Right ventricle myocardium superior (tissue), 1 donor: ENCODE data around the gene DOCK1. TPM values are rescaled to one million over a fixed set of nuclear protein-coding genes. Genes with fewer than 3 reads are reported as not detected.

ENCODE experiments used
- ATAC-seq: fragments of 200-7000 bp; cut with Tn5 transposase; one replicate; pipeline ENCODE4 v1.9.1; 2020; ENCODE audit warnings: mild to moderate bottlenecking; ENCODE audit not compliant: poor library complexity
- DNase-seq: peaks from one replicate; pipeline ENCODE4 v3.0.0-alpha.2; 2020
- intact Hi-C: fragments of 100-400 bp; cut with DNase I; formaldehyde crosslinking; loops from one replicate; pipeline ENCODE4 v1.11.2; 2022
- total RNA-seq: library from RNA; stranded (reverse); fragmentation: NEBNext Ultra II Directional; extraction: Animal tissue kit (Norgen Biotek cat#: 25700); gene quantifications from one replicate; pipeline ENCODE4 v1.2.1, GENCODE V29; 2021
- donor health status: DM: no; HTN: yes; CAD: no; lungs with severe emphysema.

Gene DOCK1
- total RNA-seq, 1 donor from 2014 or later, result 14.3 TPM

DNA sequence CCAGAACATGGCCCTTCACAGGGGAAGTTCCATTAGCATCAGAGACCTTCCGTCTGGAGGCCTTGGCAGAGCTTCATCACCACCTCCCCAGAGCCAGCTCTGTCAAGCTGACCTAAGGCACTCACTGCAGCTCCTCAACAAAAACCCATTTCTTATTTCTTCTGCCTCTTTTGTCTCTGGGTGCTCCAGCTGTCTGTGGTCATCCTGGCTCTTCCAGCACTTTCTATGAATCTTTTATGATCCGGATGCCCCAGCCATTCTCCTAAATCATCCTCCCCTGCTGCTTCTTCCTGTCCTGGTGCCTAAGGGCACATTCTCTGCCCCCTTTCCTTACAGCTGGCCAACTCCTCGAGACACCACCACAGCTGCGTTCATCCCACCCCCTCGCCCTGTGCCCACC is 462.9 kb downstream of the DOCK1 start:
- DNase-seq, result no peak
- no peak for ATAC-seq
- intact Hi-C loops, result no loop called here

- intact Hi-C loops, result no loop called here
- DNase-seq, result no peak
- ATAC-seq, result no peak
Measured at GRCh38 chr10:127368929-127369328, 463.7 kb downstream of the DOCK1 start.

GRCh38 chr10:127370601-127371000 is 465.4 kb downstream of the DOCK1 start:
- DNase-seq (no peak), ATAC-seq (no peak)
- intact Hi-C loops, result no loop called here

GRCh38 chr10:127372361-127372760 is 467.1 kb downstream of the DOCK1 start:
- intact Hi-C loops, result no loop called here
- no peak for ATAC-seq

GRCh38 chr10:127374074-127374680 is 468.9 kb downstream of the DOCK1 start:
- intact Hi-C loops, result no loop called here
- ATAC-seq, result no peak
- no peak for DNase-seq

More at GRCh38 chr10:127372361-127372760, 467.1 kb downstream of the DOCK1 start:
- no peak for DNase-seq

GRCh38 chr10:127374901-127375300 is 469.7 kb downstream of the DOCK1 start:
- intact Hi-C loops, result no loop called here
- no peak for DNase-seq

GRCh38 chr10:127375461-127375860 is 470.2 kb downstream of the DOCK1 start:
- DNase-seq (no peak), ATAC-seq (no peak)
- intact Hi-C loops, result no loop called here

More at GRCh38 chr10:127374901-127375300, 469.7 kb downstream of the DOCK1 start:
- no peak for ATAC-seq

- DNase-seq (no peak), ATAC-seq (no peak)
- intact Hi-C loops, result no loop called here
Measured at GRCh38 chr10:127376071-127376470, 470.8 kb downstream of the DOCK1 start.

- ATAC-seq, result no peak
- intact Hi-C loops, result no loop called here
- no peak for DNase-seq
Measured at GRCh38 chr10:127378628-127379027, 473.4 kb downstream of the DOCK1 start.

- intact Hi-C loops, result no loop called here
- DNase-seq (no peak), ATAC-seq (no peak)
Measured at GRCh38 chr10:127384532-127384931, 479.3 kb downstream of the DOCK1 start.

- ATAC-seq (no peak), DNase-seq (no peak)
Measured at GRCh38 chr10:127385066-127385465, 479.8 kb downstream of the DOCK1 start.

GRCh38 chr10:127386606-127387327 is 481.5 kb downstream of the DOCK1 start:
- DNase-seq (no peak), ATAC-seq (no peak)
- intact Hi-C loops, result no loop called here

More at GRCh38 chr10:127385066-127385465, 479.8 kb downstream of the DOCK1 start:
- intact Hi-C loops, result no loop called here

DNA sequence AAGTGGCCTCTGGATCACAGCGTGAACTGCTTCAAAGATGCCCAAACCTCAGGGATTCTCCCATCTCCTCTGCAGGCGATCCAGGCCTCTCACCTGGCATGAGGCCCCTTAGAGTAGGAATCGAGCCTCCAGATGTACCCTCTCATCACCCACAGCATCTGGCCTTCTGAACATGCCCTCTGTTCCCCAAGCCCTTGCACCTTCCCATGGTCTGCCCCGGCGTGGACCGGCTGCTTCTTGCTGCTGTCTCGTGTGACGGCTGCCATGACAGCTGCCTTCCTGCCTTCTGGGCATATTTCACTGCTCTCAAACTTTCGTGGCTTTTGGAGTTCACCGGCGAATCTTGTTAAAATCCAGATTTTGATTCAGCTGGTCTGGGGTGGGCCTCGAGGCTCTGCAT is 486.6 kb downstream of the DOCK1 start:
- ATAC-seq (no peak), DNase-seq (no peak)
- intact Hi-C loops, result no loop called here

GRCh38 chr10:127392351-127393235 is 487.4 kb downstream of the DOCK1 start:
- DNase-seq (no peak), ATAC-seq (no peak)
- intact Hi-C loops, result no loop called here

DNA sequence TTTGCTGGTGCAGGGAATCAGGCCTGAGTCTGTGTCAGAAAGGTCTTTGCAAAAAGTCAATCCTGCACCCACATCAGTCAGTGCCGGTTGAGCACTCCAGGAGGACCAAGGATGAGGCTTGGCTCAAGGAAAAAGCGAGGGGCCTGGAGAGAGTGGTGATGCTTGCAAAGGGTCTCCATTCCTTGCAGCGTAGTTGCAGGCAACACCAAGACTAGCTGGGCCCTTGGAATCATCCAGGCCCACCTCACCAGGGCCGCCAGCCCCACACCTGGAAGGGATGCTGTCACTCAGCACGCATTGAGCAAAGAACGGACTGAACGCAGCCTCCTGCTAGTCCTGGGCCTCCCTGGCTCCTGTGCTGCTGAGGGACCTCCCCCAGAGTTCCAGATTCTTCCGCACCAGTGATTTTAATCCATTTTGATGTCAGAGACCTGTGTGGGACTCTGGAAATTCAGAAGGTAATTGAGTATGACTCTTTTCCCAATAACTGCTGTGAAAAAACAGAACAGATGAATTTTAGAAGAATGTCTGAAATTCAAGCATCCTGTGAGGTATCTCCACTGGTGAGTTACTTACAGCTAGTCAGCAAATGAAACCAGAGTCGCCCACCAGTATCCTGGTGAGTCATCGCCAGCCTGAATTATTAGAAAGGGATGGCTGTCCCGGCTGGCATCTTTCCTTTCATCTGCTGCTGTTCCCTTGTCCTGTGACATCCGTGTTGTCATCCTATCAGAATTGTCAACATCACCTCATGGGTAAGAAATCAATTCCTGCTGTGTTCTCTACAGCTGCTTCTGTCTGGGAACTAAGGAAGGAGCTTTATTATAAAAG is 493.1 kb downstream of the DOCK1 start:
- intact Hi-C loops, result no loop called here

GRCh38 chr10:127398971-127399365 is 493.7 kb downstream of the DOCK1 start:
- intact Hi-C loops, result no loop called here
- no peak for DNase-seq
- no peak for ATAC-seq

More for the DNA sequence above, 493.1 kb downstream of the DOCK1 start:
- ATAC-seq, result no peak
- no peak for DNase-seq

DNA sequence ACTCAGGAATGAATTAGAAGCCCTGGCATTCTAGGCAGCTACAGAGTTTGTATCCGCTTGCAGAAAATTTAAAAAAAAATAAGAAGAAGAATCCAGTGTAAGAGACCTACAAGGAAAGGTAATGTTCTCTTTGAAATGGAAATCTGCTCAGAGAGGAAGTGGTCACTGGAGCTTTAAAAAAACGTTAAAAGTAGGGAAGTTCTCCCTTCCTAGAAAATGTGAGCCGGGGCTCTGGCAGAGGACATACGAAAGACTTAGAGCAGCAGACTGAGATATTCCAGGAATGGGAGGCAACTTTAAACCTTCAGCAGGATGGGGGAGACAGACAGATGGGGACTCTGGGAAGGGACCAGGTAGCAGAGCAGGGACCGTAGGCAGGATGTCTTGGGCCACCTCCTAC is 494.4 kb downstream of the DOCK1 start:
- ATAC-seq, result no peak
- intact Hi-C loops, result no loop called here
- no peak for DNase-seq

DNA sequence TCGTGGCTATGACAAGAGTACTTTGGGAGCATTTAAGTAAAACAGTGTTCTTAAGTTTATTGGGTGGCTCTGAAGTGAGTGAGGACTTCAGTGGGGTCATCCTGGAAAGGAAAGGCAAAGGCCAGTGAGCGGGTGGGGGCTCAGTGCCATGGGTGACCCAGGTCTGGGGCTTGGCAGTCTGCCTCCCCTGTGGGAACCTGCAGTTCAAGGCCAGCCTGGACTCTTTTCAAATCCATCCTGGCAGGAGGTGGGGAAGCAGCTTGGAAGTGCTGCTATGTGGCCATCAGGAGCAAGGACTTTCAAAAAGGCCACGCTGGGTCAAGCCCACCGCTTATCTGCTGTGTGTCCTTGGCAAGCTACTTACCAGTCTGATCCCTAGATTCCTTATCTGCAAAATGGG is 495.0 kb downstream of the DOCK1 start:
- intact Hi-C loops, result no loop called here
- ATAC-seq (no peak), DNase-seq (no peak)
